Superior temporal gyrus (tissue), 1 donor: ENCODE measurements around the gene KRTAP10-5.

Experiments used
- DNase-seq: peaks from one replicate; pipeline ENCODE4 v3.0.0-alpha.2; 2016; ENCODE audit errors: extremely low spot score

The KRTAP10-5 gene

GRCh38 chr21:44549525-44550211, 30.7 kb downstream of the KRTAP10-5 start:
- DNase-seq = no peak

GRCh38 chr21:44548922-44549321, 31.5 kb downstream of the KRTAP10-5 start:
- DNase-seq = no peak

- DNase-seq = no peak
Observed at GRCh38 chr21:44548381-44548780, 32.0 kb downstream of the KRTAP10-5 start.

- no peak for DNase-seq
Observed at GRCh38 chr21:44547656-44548331, 32.6 kb downstream of the KRTAP10-5 start.

- no peak for DNase-seq
Observed at GRCh38 chr21:44544566-44544965, 35.8 kb downstream of the KRTAP10-5 start.

GRCh38 chr21:44542716-44543115, 37.7 kb downstream of the KRTAP10-5 start:
- DNase-seq = no peak

GRCh38 chr21:44540741-44541288, 39.6 kb downstream of the KRTAP10-5 start:
- DNase-seq = no peak

- DNase-seq = no peak
Observed at GRCh38 chr21:44539991-44540666, 40.3 kb downstream of the KRTAP10-5 start, which contains the start of gene KRTAP10-1. KRTAP10-1 (minus strand) TSS chr21:44540195; CDS start chr21:44540150, 45 bp downstream.

GRCh38 chr21:44539046-44539445, 41.4 kb downstream of the KRTAP10-5 start:
- no peak for DNase-seq

- no peak for DNase-seq
Observed at GRCh38 chr21:44537930-44538911, 42.2 kb downstream of the KRTAP10-5 start.

GRCh38 chr21:44535963-44536362, 44.4 kb downstream of the KRTAP10-5 start:
- no peak for DNase-seq

- DNase-seq = no peak
Observed at GRCh38 chr21:44534688-44535087, 45.7 kb downstream of the KRTAP10-5 start.

- no peak for DNase-seq
Observed at GRCh38 chr21:44533891-44534627, 46.3 kb downstream of the KRTAP10-5 start.

- DNase-seq = no peak
Observed at GRCh38 chr21:44533121-44533890, 47.1 kb downstream of the KRTAP10-5 start.

- DNase-seq = no peak
Observed at GRCh38 chr21:44532712-44533111, 47.7 kb downstream of the KRTAP10-5 start.

GRCh38 chr21:44531606-44532564, 48.5 kb downstream of the KRTAP10-5 start:
- DNase-seq = no peak

- DNase-seq = no peak
Observed at GRCh38 chr21:44530903-44531605, 49.4 kb downstream of the KRTAP10-5 start.
